ENCODE data around the gene FGF14. TPM values are rescaled to one million over a fixed set of nuclear protein-coding genes. Genes with fewer than 3 reads are reported as not detected.

FGF14 gene
- total and polyA plus RNA-seq, 2 experiments from 2014 or later: 0.03 TPM; not detected in 1

- no peak for DNase-seq (ENCODE audit: low spot score)
Measured at GRCh38 chr13:102376318-102376717, 25.5 kb downstream of the FGF14 start.

More at GRCh38 chr13:102376318-102376717, 25.5 kb downstream of the FGF14 start:
- TF ChIP-seq ZNF462 (CRISPR knock-in tag; IDR thresholded peaks at IDR 0.05) (no peak), JUNB (IDR thresholded peaks at IDR 0.05; ENCODE audit: unreplicated experiment) (no peak), POLR2AphosphoS5 (IDR thresholded peaks at IDR 0.05; ENCODE audit: low read depth) (no peak), ZNF331 (CRISPR knock-in tag; IDR thresholded peaks at IDR 0.05; ENCODE audit: low read depth) (no peak), ZNF114 (CRISPR knock-in tag; IDR thresholded peaks at IDR 0.05) (no peak), STAT1 (IDR thresholded peaks at IDR 0.05; ENCODE audit: unreplicated experiment) (no peak), REST (IDR thresholded peaks at IDR 0.05; ENCODE audit: unreplicated experiment) (no peak), CREB1 (CRISPR knock-in tag; IDR thresholded peaks at IDR 0.05; ENCODE audit: low read depth) (no peak), NANOG (IDR thresholded peaks at IDR 0.05; ENCODE audit: borderline replicate concordance) (no peak), EZH2phosphoT487 (IDR thresholded peaks at IDR 0.05; ENCODE audit: unreplicated experiment) (no peak), ETS1 (IDR thresholded peaks at IDR 0.05) (no peak)
- no peaks in the 10 kb centered on the region for H3K27me3 ChIP-seq (ENCODE audit: insufficient read depth)
- Mint-ChIP-seq H3K27ac (no peak overlapping the region), H3K36me3 (ENCODE audit: low read depth) (no peaks in the 10 kb centered on the region), H3K9me3 (no peaks in the 10 kb centered on the region), H3K4me3 (no peak overlapping the region), H3K27me3 (ENCODE audit: insufficient read depth, low read depth, poor library complexity) (no peaks in the 10 kb centered on the region), H3K4me1 (no peaks in the 10 kb centered on the region)
- H3K79me2 ChIP-seq (replicated peaks; ENCODE audit: insufficient read depth): no peaks in the 10 kb centered on the region
- H3K9me2 ChIP-seq (ENCODE audit: insufficient read depth): no peaks in the 10 kb centered on the region
- H3K27ac ChIP-seq (ENCODE audit: low read depth): no peak overlapping the region
- no peak overlapping the region for H2AFZ ChIP-seq
- no peak overlapping the region for H3K4me2 ChIP-seq
- H4K20me1 ChIP-seq (replicated peaks; ENCODE audit: insufficient read depth): no peaks in the 10 kb centered on the region
- H3K4me1 ChIP-seq (ENCODE audit: insufficient read depth): no peaks in the 10 kb centered on the region
- ATAC-seq: no peak
- H3F3A ChIP-seq (replicated peaks; ENCODE audit: low read depth): no peaks in the 10 kb centered on the region
- no peaks in the 10 kb centered on the region for H3K36me3 ChIP-seq (ENCODE audit: insufficient read depth)
- no peak overlapping the region for H3K4me3 ChIP-seq

Measured in GM23338 (cell line).